ENCODE data around the gene UBE2C.

- TF ChIP-seq CTCF (IDR thresholded peaks at IDR 0.05): no peak
- TF ChIP-seq SIN3A (IDR thresholded peaks at IDR 0.05; ENCODE audit: borderline replicate concordance, insufficient read depth, low read depth, low read length): no peak
- no peak for TF ChIP-seq POLR2AphosphoS5 (IDR thresholded peaks at IDR 0.05; ENCODE audit: low read depth, low read length)
- no peak for TF ChIP-seq REST (IDR thresholded peaks at IDR 0.05; ENCODE audit: insufficient read depth in 1 of 2, low read depth in 2 of 2, low read length in 1 of 2)
Measured at GRCh38 chr20:45853484-45853883, 41.0 kb downstream of the UBE2C start.
